OCI-LY1 (cell line): ENCODE data around the gene IQSEC3.

ENCODE experiments used
- CTCF ChIP-seq: fragments of 200-600 bp; sonication (generic), shearing (Covaris generic); IDR thresholded peaks from 2 replicates; pipeline ENCODE4 v1.5.1; 2017; ENCODE audit warnings: mild to moderate bottlenecking, antibody characterized with exemption, low read length, moderate library complexity, mixed read lengths
- EZH2 ChIP-seq: fragments of 200-600 bp; sonication (generic), shearing (Covaris generic); IDR thresholded peaks from 2 replicates; pipeline ENCODE4 v1.8.0; 2017; ENCODE audit warnings: borderline replicate concordance, mixed run types, mild to moderate bottlenecking, antibody characterized with exemption, low read length, moderate library complexity, mixed read lengths

- no peak for TF ChIP-seq CTCF
- no peak for TF ChIP-seq EZH2
Measured at GRCh38 chr12:103169-103981, 36.8 kb downstream of the IQSEC3 start.
